GM12874 (cell line): ENCODE measurements around the gene KCNK15.

Experiments used
- CTCF ChIP-seq: IDR thresholded peaks from 2 replicates; pipeline ENCODE4 v1.5.1; 2011; ENCODE audit warnings: low read depth, mild to moderate bottlenecking, control low read depth, low read length, moderate library complexity; ENCODE audit not compliant: insufficient read depth

KCNK15 gene

GRCh38 chr20:44703183-44703925 is 42.3 kb upstream of the KCNK15 start:
- TF ChIP-seq CTCF = no peak

- no peak for TF ChIP-seq CTCF
Observed at GRCh38 chr20:44703956-44704488, 41.6 kb upstream of the KCNK15 start.

GRCh38 chr20:44704551-44704971 is 41.1 kb upstream of the KCNK15 start:
- TF ChIP-seq CTCF = no peak

GRCh38 chr20:44705364-44706094 is 40.1 kb upstream of the KCNK15 start:
- no peak for TF ChIP-seq CTCF

GRCh38 chr20:44706301-44707017 is 39.2 kb upstream of the KCNK15 start:
- TF ChIP-seq CTCF = no peak

GRCh38 chr20:44707018-44707579 is 38.6 kb upstream of the KCNK15 start:
- TF ChIP-seq CTCF = no peak

GRCh38 chr20:44709380-44709779 is 36.3 kb upstream of the KCNK15 start:
- TF ChIP-seq CTCF = no peak
